Kidney glomerular epithelial cell (primary cell): ENCODE data around the gene CMTR2.

Experiments
- DNase-seq: peaks from one replicate; lab custom pipeline; 2025; lab: John Stamatoyannopoulos, UW

Gene CMTR2

GRCh38 chr16:71276589-71277334 is 12.4 kb downstream of the CMTR2 start:
- no peak for DNase-seq

GRCh38 chr16:71273384-71273783 is 15.8 kb downstream of the CMTR2 start:
- no peak for DNase-seq

GRCh38 chr16:71264299-71264698 is 24.9 kb downstream of the CMTR2 start:
- DNase-seq, result no peak

- DNase-seq, result no peak
Measured at GRCh38 chr16:71263582-71263981, 25.6 kb downstream of the CMTR2 start.

GRCh38 chr16:71262391-71262790 is 26.8 kb downstream of the CMTR2 start:
- no peak for DNase-seq

GRCh38 chr16:71260995-71261394 is 28.2 kb downstream of the CMTR2 start:
- DNase-seq, result no peak

- DNase-seq, result no peak
Measured at GRCh38 chr16:71259086-71259485, 30.1 kb downstream of the CMTR2 start.

- no peak for DNase-seq
Measured at GRCh38 chr16:71258372-71258771, 30.8 kb downstream of the CMTR2 start.

- DNase-seq, result no peak
Measured at GRCh38 chr16:71257768-71258167, 31.4 kb downstream of the CMTR2 start.

GRCh38 chr16:71255721-71256120 is 33.5 kb downstream of the CMTR2 start:
- no peak for DNase-seq

- DNase-seq, result no peak
Measured at GRCh38 chr16:71254832-71255525, 34.2 kb downstream of the CMTR2 start.

GRCh38 chr16:71250461-71251235 is 38.6 kb downstream of the CMTR2 start:
- no peak for DNase-seq

GRCh38 chr16:71249399-71249798 is 39.8 kb downstream of the CMTR2 start:
- no peak for DNase-seq

- no peak for DNase-seq
Measured at GRCh38 chr16:71247478-71247877, 41.7 kb downstream of the CMTR2 start.

- no peak for DNase-seq
Measured at GRCh38 chr16:71246309-71246708, 42.9 kb downstream of the CMTR2 start.

- no peak for DNase-seq
Measured at GRCh38 chr16:71244521-71244920, 44.7 kb downstream of the CMTR2 start.

- DNase-seq, result no peak
Measured at GRCh38 chr16:71242601-71243000, 46.6 kb downstream of the CMTR2 start.

- no peak for DNase-seq
Measured at GRCh38 chr16:71242036-71242435, 47.2 kb downstream of the CMTR2 start.
